ENCODE data around the gene RHCE.
"Not testable (repeated sequence)": the region's sequence is repeated elsewhere in the genome, so short reads cannot be mapped to it uniquely, and the experiment has no call there.

DNA sequence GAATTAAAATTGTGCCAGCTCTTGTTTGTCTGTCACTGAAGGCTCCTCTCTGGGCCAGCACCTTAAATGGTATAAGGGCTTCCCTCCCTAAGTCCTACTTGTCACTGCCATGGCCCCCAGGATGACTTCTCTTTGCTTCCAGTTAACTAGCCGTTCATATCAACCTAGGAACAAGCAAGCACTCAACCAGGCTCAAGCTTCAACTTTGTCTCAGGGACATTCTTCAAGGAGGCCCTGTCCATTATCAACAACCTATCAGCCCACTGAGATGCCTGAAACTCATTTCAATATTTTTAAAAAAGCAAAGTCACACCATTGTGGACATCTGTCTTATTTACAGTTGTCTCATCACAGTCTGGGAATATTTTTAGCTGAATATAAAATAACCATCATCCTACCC is 1.3 kb downstream of the RHCE start:
- TF ChIP-seq EZH2phosphoT487 (conservative IDR thresholded peaks at IDR 0.05; ENCODE audit: low read length), result not testable (repeated sequence)
- TF ChIP-seq, protein P1, sequence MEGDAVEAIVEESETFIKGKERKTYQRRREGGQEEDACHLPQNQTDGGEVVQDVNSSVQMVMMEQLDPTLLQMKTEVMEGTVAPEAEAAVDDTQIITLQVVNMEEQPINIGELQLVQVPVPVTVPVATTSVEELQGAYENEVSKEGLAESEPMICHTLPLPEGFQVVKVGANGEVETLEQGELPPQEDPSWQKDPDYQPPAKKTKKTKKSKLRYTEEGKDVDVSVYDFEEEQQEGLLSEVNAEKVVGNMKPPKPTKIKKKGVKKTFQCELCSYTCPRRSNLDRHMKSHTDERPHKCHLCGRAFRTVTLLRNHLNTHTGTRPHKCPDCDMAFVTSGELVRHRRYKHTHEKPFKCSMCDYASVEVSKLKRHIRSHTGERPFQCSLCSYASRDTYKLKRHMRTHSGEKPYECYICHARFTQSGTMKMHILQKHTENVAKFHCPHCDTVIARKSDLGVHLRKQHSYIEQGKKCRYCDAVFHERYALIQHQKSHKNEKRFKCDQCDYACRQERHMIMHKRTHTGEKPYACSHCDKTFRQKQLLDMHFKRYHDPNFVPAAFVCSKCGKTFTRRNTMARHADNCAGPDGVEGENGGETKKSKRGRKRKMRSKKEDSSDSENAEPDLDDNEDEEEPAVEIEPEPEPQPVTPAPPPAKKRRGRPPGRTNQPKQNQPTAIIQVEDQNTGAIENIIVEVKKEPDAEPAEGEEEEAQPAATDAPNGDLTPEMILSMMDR (IDR thresholded peaks at IDR 0.05; ENCODE audit: insufficient read depth, low read length, poor library complexity, severe bottlenecking), result not testable (repeated sequence)
